IMR-90 (cell line): ENCODE measurements around the gene PIP5K1C.

Source experiments
- BHLHE40 ChIP-seq: fragments of 150-350 bp; IDR thresholded peaks from 2 replicates; pipeline ENCODE4 v1.6.1; 2016; ENCODE audit warnings: mild to moderate bottlenecking, low read depth, low read length
- CEBPB ChIP-seq: IDR thresholded peaks from 2 replicates; pipeline ENCODE4 v1.6.1; 2012; ENCODE audit warnings: low read depth, low read length, improper control_type of control experiment
- CTCF ChIP-seq: conservative IDR thresholded peaks from 2 replicates; pipeline ENCODE4 v1.5.1; 2012; ENCODE audit warnings: mild to moderate bottlenecking, low read depth, low read length, improper control_type of control experiment
- FOS ChIP-seq: fragments of 150-350 bp; IDR thresholded peaks from 2 replicates; pipeline ENCODE4 v1.6.1; 2016; ENCODE audit warnings: low read depth, low read length
- MAFK ChIP-seq: IDR thresholded peaks from 2 replicates; pipeline ENCODE4 v1.6.1; 2012; ENCODE audit warnings: low read depth, low read length, improper control_type of control experiment
- MAZ ChIP-seq: IDR thresholded peaks from 2 replicates; pipeline ENCODE4 v1.6.1; 2012; ENCODE audit warnings: low read depth, mild to moderate bottlenecking, low read length, improper control_type of control experiment, moderate library complexity, borderline replicate concordance
- MXI1 ChIP-seq: IDR thresholded peaks from 2 replicates; pipeline ENCODE4 v1.6.1; 2012; ENCODE audit warnings: low read depth, mild to moderate bottlenecking, low read length, moderate library complexity, borderline replicate concordance
- NFE2L2 ChIP-seq: fragments of 150-350 bp; IDR thresholded peaks from 2 replicates; pipeline ENCODE4 v1.6.1; 2016; ENCODE audit warnings: low read depth, mild to moderate bottlenecking, low read length
- POLR2A ChIP-seq: IDR thresholded peaks from 2 replicates; pipeline ENCODE4 v1.6.1; 2012; ENCODE audit warnings: mild to moderate bottlenecking, low read depth, low read length
- RAD21 ChIP-seq: IDR thresholded peaks from 2 replicates; pipeline ENCODE4 v1.6.1; 2012; ENCODE audit warnings: low read length, improper control_type of control experiment
- RFX5 ChIP-seq: IDR thresholded peaks from 2 replicates; pipeline ENCODE4 v1.8.0; 2012; ENCODE audit warnings: low read depth, mild to moderate bottlenecking, low read length, moderate library complexity
- SMC3 ChIP-seq: fragments of 150-350 bp; IDR thresholded peaks from 2 replicates; pipeline ENCODE4 v1.6.1; 2016; ENCODE audit warnings: low read depth, mild to moderate bottlenecking, antibody characterized with exemption, low read length, moderate library complexity
- TF ChIP-seq, protein P1 (sequence below): fragments of 150-350 bp; IDR thresholded peaks from 2 replicates; pipeline ENCODE4 v1.6.1; 2016; ENCODE audit warnings: low read depth, mild to moderate bottlenecking, low read length, moderate library complexity, borderline replicate concordance

DNA sequence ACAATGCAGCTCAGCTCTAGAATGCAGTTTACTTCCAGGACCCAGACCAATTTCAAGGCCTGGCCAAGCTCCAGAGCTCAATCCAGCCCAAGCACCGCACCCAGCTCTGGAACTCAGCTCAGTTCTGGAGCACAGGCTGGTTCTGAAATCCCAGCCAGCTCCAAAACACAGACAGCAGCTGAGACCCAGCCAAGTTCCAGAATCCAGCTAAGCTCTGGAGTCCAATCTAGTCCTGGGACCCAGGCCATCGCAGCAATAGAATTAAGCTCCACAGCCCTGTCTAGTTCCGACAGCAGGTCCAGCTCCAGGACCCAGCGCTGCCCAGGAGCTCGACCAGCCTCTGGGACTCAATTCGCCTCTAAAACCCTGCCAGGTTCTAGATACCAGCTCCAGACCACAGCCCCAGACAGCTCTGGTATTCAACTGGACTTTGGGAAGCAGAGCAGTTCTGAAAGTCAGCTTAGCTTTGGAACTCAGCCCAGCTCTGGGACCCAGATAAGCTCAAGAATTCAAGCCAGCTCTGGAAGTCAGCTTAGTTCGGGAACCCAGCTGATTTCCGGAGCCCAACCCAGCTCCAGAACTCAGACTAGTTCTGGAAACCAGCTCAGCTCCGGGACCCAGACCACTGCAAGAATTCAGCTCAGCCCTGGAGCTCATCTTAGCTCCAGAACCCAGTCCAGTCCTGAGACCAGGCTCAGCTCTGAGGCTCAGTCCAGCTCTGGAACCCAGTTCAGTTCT is 108.2 kb downstream of the PIP5K1C start:
- no peak for TF ChIP-seq CTCF
- no peak for TF ChIP-seq POLR2A
- no peak for TF ChIP-seq MXI1
- TF ChIP-seq MAFK: no peak
- TF ChIP-seq NFE2L2: no peak
- TF ChIP-seq SMC3: no peak
- no peak for TF ChIP-seq FOS
- TF ChIP-seq, protein P1, sequence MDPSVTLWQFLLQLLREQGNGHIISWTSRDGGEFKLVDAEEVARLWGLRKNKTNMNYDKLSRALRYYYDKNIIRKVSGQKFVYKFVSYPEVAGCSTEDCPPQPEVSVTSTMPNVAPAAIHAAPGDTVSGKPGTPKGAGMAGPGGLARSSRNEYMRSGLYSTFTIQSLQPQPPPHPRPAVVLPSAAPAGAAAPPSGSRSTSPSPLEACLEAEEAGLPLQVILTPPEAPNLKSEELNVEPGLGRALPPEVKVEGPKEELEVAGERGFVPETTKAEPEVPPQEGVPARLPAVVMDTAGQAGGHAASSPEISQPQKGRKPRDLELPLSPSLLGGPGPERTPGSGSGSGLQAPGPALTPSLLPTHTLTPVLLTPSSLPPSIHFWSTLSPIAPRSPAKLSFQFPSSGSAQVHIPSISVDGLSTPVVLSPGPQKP: no peak
- TF ChIP-seq CEBPB: no peak
- TF ChIP-seq MAZ: no peak
- TF ChIP-seq BHLHE40: no peak
- no peak for TF ChIP-seq RFX5
- TF ChIP-seq RAD21: no peak
